Breast epithelium (tissue), 3 donors: ENCODE data around the gene OR2F1.

Experiments
- POLR2A ChIP-seq: fragments of 450-650 bp; IDR thresholded peaks from one replicate; pipeline ENCODE4 v1.6.1; 2016; ENCODE audit warnings: antibody characterized with exemption, mild to moderate bottlenecking, moderate library complexity
- POLR2AphosphoS5 ChIP-seq, 3 donors: sonication (generic); formaldehyde crosslinking; IDR thresholded peaks; one replicate each; pipeline ENCODE4 v1.6.1; 2017; ENCODE audit warnings: antibody characterized with exemption in 3 of 3
- TF ChIP-seq, protein P1 (sequence below), 3 donors: fragments of 450-650 bp; IDR thresholded peaks; one replicate each; pipeline ENCODE4 v1.5.1; 2016 to 2017; ENCODE audit warnings: antibody characterized with exemption in 3 of 3, mild to moderate bottlenecking in 3 of 3, moderate library complexity in 3 of 3

DNA sequence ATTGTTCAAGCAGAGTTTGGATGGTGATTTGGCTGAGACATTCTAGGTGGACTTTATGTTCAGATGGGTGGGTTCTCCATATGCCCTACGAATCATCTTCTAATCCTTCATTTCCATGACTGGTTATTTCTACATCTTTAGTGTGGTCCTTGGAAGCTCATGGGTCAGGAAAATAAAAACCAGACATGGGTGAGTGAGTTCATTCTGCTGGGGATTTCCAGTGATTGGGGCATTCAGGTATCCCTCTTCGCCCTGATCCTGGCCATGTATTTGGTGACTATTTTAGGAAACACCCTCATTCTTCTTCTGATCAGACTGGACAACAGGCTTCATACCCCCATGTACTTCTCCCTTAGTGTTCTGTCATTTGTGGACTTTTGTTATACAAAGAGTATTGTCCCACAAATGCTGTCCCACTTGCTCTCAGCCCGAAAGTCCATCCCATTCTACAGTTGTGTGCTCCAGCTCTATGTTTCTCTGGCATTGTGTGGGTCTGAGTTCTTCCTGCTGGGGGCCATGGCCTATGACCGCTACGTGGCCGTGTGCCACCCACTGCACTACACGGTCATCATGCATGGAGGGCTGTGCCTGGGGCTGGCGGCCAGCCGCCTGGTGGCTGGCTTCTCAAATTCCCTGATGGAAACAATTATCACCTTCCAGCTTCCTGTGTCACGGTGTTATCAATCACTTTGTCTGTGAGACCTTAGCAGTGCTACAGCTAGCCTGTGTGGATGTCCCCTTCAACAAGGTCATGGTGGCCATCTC is 26.3 kb downstream of the OR2F1 start:
- TF ChIP-seq, protein P1, sequence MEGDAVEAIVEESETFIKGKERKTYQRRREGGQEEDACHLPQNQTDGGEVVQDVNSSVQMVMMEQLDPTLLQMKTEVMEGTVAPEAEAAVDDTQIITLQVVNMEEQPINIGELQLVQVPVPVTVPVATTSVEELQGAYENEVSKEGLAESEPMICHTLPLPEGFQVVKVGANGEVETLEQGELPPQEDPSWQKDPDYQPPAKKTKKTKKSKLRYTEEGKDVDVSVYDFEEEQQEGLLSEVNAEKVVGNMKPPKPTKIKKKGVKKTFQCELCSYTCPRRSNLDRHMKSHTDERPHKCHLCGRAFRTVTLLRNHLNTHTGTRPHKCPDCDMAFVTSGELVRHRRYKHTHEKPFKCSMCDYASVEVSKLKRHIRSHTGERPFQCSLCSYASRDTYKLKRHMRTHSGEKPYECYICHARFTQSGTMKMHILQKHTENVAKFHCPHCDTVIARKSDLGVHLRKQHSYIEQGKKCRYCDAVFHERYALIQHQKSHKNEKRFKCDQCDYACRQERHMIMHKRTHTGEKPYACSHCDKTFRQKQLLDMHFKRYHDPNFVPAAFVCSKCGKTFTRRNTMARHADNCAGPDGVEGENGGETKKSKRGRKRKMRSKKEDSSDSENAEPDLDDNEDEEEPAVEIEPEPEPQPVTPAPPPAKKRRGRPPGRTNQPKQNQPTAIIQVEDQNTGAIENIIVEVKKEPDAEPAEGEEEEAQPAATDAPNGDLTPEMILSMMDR (IDR thresholded peaks at IDR 0.05), result no peak
- TF ChIP-seq POLR2A, result no peak
- no peak for TF ChIP-seq POLR2AphosphoS5 (IDR thresholded peaks at IDR 0.05)
